HepG2 (cell line): Measurements from ENCODE around the gene CNTN5. TPM values are rescaled to one million over a fixed set of nuclear protein-coding genes. Genes with fewer than 3 reads are reported as not detected.

ENCODE experiments used
- ATAC-seq: fragments of 200-7000 bp; cut with Tn5 transposase; 3 replicates; pipeline ENCODE4 v1.9.1; 2020; ENCODE audit warnings: mild to moderate bottlenecking, moderate library complexity
- Bru-seq: library from RNA; stranded (reverse); fragments of 400-500 nt; gene quantifications from one replicate; lab custom pipeline; 2021; lab: Mats Ljungman, UMichigan
- BruChase-seq, 2 experiments: library from RNA; stranded (reverse); fragments of 400-500 nt; gene quantifications; one replicate each; lab custom pipeline; 2021; lab: Mats Ljungman, UMichigan
- BruUV-seq: library from RNA; stranded (reverse); fragments of 400-500 nt; replicated peaks from 2 replicates; lab custom pipeline; 2021; lab: Mats Ljungman, UMichigan
- CTCF ChIA-PET: fragments of 300-600 bp; formaldehyde crosslinking; extraction: SDS; loops from one replicate; lab custom pipeline; 2021; ENCODE audit warnings: low total read pairs, inconsistent platforms, low intra/inter-chr PET ratio; lab: Yijun Ruan, JAX
- POLR2A ChIA-PET: fragments of 350-600 bp; sonication (Branson Sonifier 250); formaldehyde crosslinking; loops from one replicate; lab custom pipeline; 2020; ENCODE audit warnings: antibody characterized with exemption, inconsistent platforms; lab: Yijun Ruan, JAX
- DNase-seq: peaks from one replicate; pipeline ENCODE4 v3.0.0-alpha.2; 2015; ENCODE audit warnings: low spot score
- FAIRE-seq: peaks from 3 replicates; lab custom pipeline; 2011; peaks lifted over from hg19 to GRCh38; lab: Jason Lieb, UNC
- H2AFZ ChIP-seq: one replicate; pipeline ENCODE4 v1.6.1; 2011; ENCODE audit warnings: low read length, inconsistent platforms
- H3K27ac ChIP-seq: fragments of 300-600 bp; 3 replicates; pipeline ENCODE4 v1.8.0; 2011; ENCODE audit warnings: mixed run types, mild to moderate bottlenecking, mixed read lengths, low read length, inconsistent platforms; ENCODE audit not compliant: insufficient read depth; ENCODE audit errors: extremely low read length
- H3K27me3 ChIP-seq, 2 experiments: fragments of 200-600 bp in 1 of 2; 2 replicates in 1 of 2; 3 replicates in 1 of 2; pipeline versions ENCODE4 v1.6.0 to v1.8.0; 2011; ENCODE audit warnings: low read length in 2 of 2, mild to moderate bottlenecking in 2 of 2, moderate library complexity in 2 of 2, inconsistent platforms in 1 of 2; ENCODE audit not compliant: insufficient read depth in 2 of 2, control insufficient read depth in 1 of 2
- H3K36me3 ChIP-seq, 2 experiments: fragments of 200-600 bp in 1 of 2; replicated peaks in 1 of 2; 2 replicates in 1 of 2; 3 replicates in 1 of 2; pipeline versions ENCODE4 v1.5.1 to v1.8.0; 2011; ENCODE audit warnings: low read length in 2 of 2, inconsistent platforms in 1 of 2; ENCODE audit not compliant: insufficient read depth in 2 of 2, control insufficient read depth in 1 of 2
- H3K4me1 ChIP-seq: 2 replicates; pipeline ENCODE4 v1.5.1; 2012; ENCODE audit warnings: low read length, inconsistent platforms; ENCODE audit not compliant: insufficient read depth
- H3K4me2 ChIP-seq: 2 replicates; pipeline ENCODE4 v1.6.0; 2011; ENCODE audit warnings: low read depth, low read length, inconsistent platforms
- H3K4me3 ChIP-seq, 3 experiments: fragments of 200-600 bp in 1 of 3; sonication (generic), shearing (Covaris generic) in 1 of 3; replicated peaks in 1 of 3; 2 replicates each; pipeline ENCODE4 v1.5.1; 2011 to 2016; ENCODE audit warnings: low read length in 3 of 3, inconsistent platforms in 2 of 3, low read depth in 2 of 3, mild to moderate bottlenecking in 2 of 3, control low read depth in 1 of 3, mixed read lengths in 1 of 3; ENCODE audit not compliant: insufficient read depth in 1 of 3
- H3K79me2 ChIP-seq: one replicate; pipeline ENCODE4 v1.6.1; 2011; ENCODE audit warnings: low read length, inconsistent platforms; ENCODE audit not compliant: insufficient read depth
- H3K9ac ChIP-seq: 2 replicates; pipeline ENCODE4 v1.6.0; 2011; ENCODE audit warnings: mild to moderate bottlenecking, low read depth, low read length, inconsistent platforms; ENCODE audit not compliant: insufficient read depth
- H3K9me3 ChIP-seq: 2 replicates; pipeline ENCODE4 v1.5.1; 2012; ENCODE audit warnings: mild to moderate bottlenecking, low read length
- H4K20me1 ChIP-seq: 2 replicates; pipeline ENCODE4 v1.6.0; 2011; ENCODE audit warnings: inconsistent platforms, mild to moderate bottlenecking, low read length, moderate library complexity; ENCODE audit not compliant: insufficient read depth
- AHR ChIP-seq: IDR thresholded peaks from 2 replicates; pipeline ENCODE4 v1.6.1; 2018; ENCODE audit warnings: missing genetic modification reagents, missing compliant biosample characterization
- BCL6 ChIP-seq: IDR thresholded peaks from 2 replicates; pipeline ENCODE4 v1.6.1; 2016; ENCODE audit warnings: missing genetic modification reagents, missing compliant biosample characterization
- CENPX ChIP-seq: sonication (generic); formaldehyde crosslinking; IDR thresholded peaks from 2 replicates; pipeline ENCODE4 v1.9.0; 2021; ENCODE audit warnings: mild to moderate bottlenecking, missing genetic modification reagents, moderate library complexity
- FOXO1 ChIP-seq: sonication (generic); formaldehyde crosslinking; IDR thresholded peaks from 2 replicates; pipeline ENCODE4 v1.4.0; 2020; ENCODE audit warnings: missing genetic modification reagents
- NFYC ChIP-seq: IDR thresholded peaks from 2 replicates; pipeline ENCODE4 v1.6.1; 2016; ENCODE audit warnings: missing genetic modification reagents, missing compliant biosample characterization
- TBL1XR1 ChIP-seq: fragments of 150-350 bp; IDR thresholded peaks from 2 replicates; pipeline ENCODE4 v1.6.1; 2014; ENCODE audit warnings: borderline replicate concordance, low read length; ENCODE audit not compliant: partially characterized antibody
- TFDP1 ChIP-seq: IDR thresholded peaks from 2 replicates; pipeline ENCODE4 v1.6.1; 2016; ENCODE audit warnings: missing compliant biosample characterization, missing genetic modification reagents, borderline replicate concordance
- UBTF ChIP-seq: sonication (generic); formaldehyde crosslinking; IDR thresholded peaks from 2 replicates; pipeline ENCODE4 v1.4.0; 2020; ENCODE audit warnings: mild to moderate bottlenecking, missing genetic modification reagents
- ZBTB33 ChIP-seq: sonication (generic); formaldehyde crosslinking; IDR thresholded peaks from 2 replicates; pipeline ENCODE4 v1.4.0; 2020; ENCODE audit warnings: missing genetic modification reagents
- ZNF597 ChIP-seq: sonication (generic); formaldehyde crosslinking; IDR thresholded peaks from 2 replicates; pipeline ENCODE4 v1.5.0; 2020; ENCODE audit warnings: missing genetic modification reagents
- WGBS: methylation state at CpG from one replicate; pipeline ENCODE4 v1.1.6; 2017; ENCODE audit warnings: low lambda C conversion rate; 5-methylcytosine and 5-hydroxymethylcytosine counted together
- in situ Hi-C: cut with HindIII; loops from 2 replicates; pipeline ENCODE4 v1.10.0; 2017; ENCODE audit warnings: low pct_unique_long_range_greater_than_20kb; ENCODE audit not compliant: extremely low pct_ligation_motif_present
- intact Hi-C: fragments of 100-400 bp; cut with micrococcal nuclease; formaldehyde crosslinking; loops from one replicate; pipeline ENCODE4 v1.10.0; 2022; ENCODE audit not compliant: unreplicated experiment
- long read RNA-seq, 2 experiments: library from RNA in 1 of 2; library from polyadenylated mRNA in 1 of 2; stranded (forward) in 1 of 2; unstranded in 1 of 2; transcript quantifications; one replicate each; pipeline ENCODE4 v2.0.0, GENCODE V29; 2019 to 2022
- polyA minus RNA-seq, 3 experiments: library from RNA; depleted of rRNA, polyadenylated mRNA; stranded (reverse); fragments of >200 nt; gene quantifications; 2 replicates each; pipeline ENCODE4 v1.2.3, GENCODE V29; 2011; ENCODE audit warnings: low replicate concordance in 1 of 3
- polyA plus RNA-seq, 8 experiments: library from polyadenylated mRNA; depleted of rRNA in 3 of 8; stranded (reverse) in 7 of 8; unstranded in 1 of 8; fragments of >200 nt; fragmentation: Illumina TruSeq in 4 of 8; extraction: Trizol in 4 of 8; gene quantifications; 2 replicates each; pipeline versions ENCODE4 v1.2.1 to v1.2.3, GENCODE V29; 2011 to 2016; ENCODE audit warnings: low read depth in 4 of 8, missing spikeins in 1 of 8, mixed read lengths in 1 of 8; ENCODE audit not compliant: insufficient read depth in 1 of 8
- total RNA-seq, 5 experiments: library from RNA; depleted of rRNA; stranded (reverse); fragments of >200 nt; fragmentation: Illumina TruSeq; extraction: Trizol; gene quantifications; 2 replicates each; pipeline ENCODE4 v1.2.3, GENCODE V29; 2016; ENCODE audit warnings: low read depth in 1 of 5

The CNTN5 gene
- total RNA-seq (2016; rRNA removed; fragmentation: Illumina TruSeq; extraction: Trizol) (not detected in 2 replicates), polyA plus RNA-seq (2011; rRNA removed) (not detected in 2 replicates), polyA minus RNA-seq (2011; rRNA and poly(A)+ RNA removed; ENCODE audit: low replicate concordance) (not detected in 2 replicates), Bru-seq, nascent RNA (percentile 0 among the genes with signal in this experiment), BruChase-seq, experiment 1, labeled RNA remaining after a 6-hour chase (percentile 0 among the genes with signal in this experiment), BruChase-seq, experiment 2, labeled RNA remaining after a 2-hour chase (percentile 0 among the genes with signal in this experiment)
- not detected in 2 replicates for total RNA-seq (2016; cell fraction: cytosol; rRNA removed; fragmentation: Illumina TruSeq; extraction: Trizol; ENCODE audit: low read depth)
- total RNA-seq (2016; cell fraction: insoluble cytoplasmic fraction; rRNA removed; fragmentation: Illumina TruSeq; extraction: Trizol), result not detected in 2 replicates
- not detected in 2 replicates for total RNA-seq (2016; cell fraction: membrane; rRNA removed; fragmentation: Illumina TruSeq; extraction: Trizol)
- not detected in 2 replicates for total RNA-seq (2016; cell fraction: nucleus; rRNA removed; fragmentation: Illumina TruSeq; extraction: Trizol)
- not detected in 2 replicates for polyA plus RNA-seq (2011; cell fraction: cytosol; rRNA removed)
- polyA plus RNA-seq (2011; cell fraction: nucleus; rRNA removed), result not detected in 2 replicates
- polyA plus RNA-seq (2012), result not detected in 2 replicates
- not detected in 2 replicates for polyA plus RNA-seq (2016; cell fraction: cytosol; fragmentation: Illumina TruSeq; extraction: Trizol; ENCODE audit: low read depth)
- polyA plus RNA-seq (2016; cell fraction: insoluble cytoplasmic fraction; fragmentation: Illumina TruSeq; extraction: Trizol; ENCODE audit: low read depth), result not detected in 2 replicates
- not detected in 2 replicates for polyA plus RNA-seq (2016; cell fraction: membrane; fragmentation: Illumina TruSeq; extraction: Trizol; ENCODE audit: low read depth)
- polyA plus RNA-seq (2016; cell fraction: nucleus; fragmentation: Illumina TruSeq; extraction: Trizol; ENCODE audit: insufficient read depth, low read depth), result not detected in 2 replicates
- polyA minus RNA-seq (2011; cell fraction: cytosol; rRNA and poly(A)+ RNA removed), result not detected in 2 replicates
- polyA minus RNA-seq (2011; cell fraction: nucleus; rRNA and poly(A)+ RNA removed), result not detected in 2 replicates
- long read RNA-seq, experiment 1, result 0 reads
- long read RNA-seq, experiment 2, result 0 reads

GRCh38 chr11:99020352-99021225, at the start of gene CNTN5:
Gene CNTN5, plus strand, starts transcription at chr11:99020949.
- BruUV-seq, result no TSS peak
- Histone ChIP-seq H3K9me3 (no peaks in the 10 kb centered on the region), H4K20me1 (no peaks in the 10 kb centered on the region), H3K27me3 (peaks cover 2 to 14% of the 10 kb centered on the region in 2 experiments; a peak in 2 of 5 replicates), H3K4me3 (peak within 1 kb of the TSS in 2 of 3 experiments; percentile 42 to 54; a peak in 5 of 6 replicates), H3K4me1 (peaks cover 11% of the 10 kb centered on the region; the same call in 1 of the 2 replicates), H2AFZ (no peak within 1 kb of the TSS), H3K27ac (no peak within 1 kb of the TSS), H3K79me2 (no peaks in the 10 kb centered on the region), H3K9ac (no peak within 1 kb of the TSS), H3K4me2 (peak within 1 kb of the TSS; percentile 74), H3K36me3 (no peaks in the 10 kb centered on the region)
- ChIA-PET POLR2A (no interaction called here), CTCF (interaction anchor here (0.6 kb wide), 1 partner anchor 531 kb away, joined by 3 read pairs; no protein-coding TSS in a partner anchor)
- no peak for FAIRE-seq
- peak; percentile 99 for ATAC-seq
- intact Hi-C loops, result loop anchor here (2.0 kb wide), 1 partner anchor 718 kb away; no protein-coding TSS in a partner anchor
- DNase-seq, result peak; percentile 22
- WGBS, result 5% methylated on average over 25 of the region's 57 CpGs
- in situ Hi-C loops, result loop anchor here (25.0 kb wide), 2 partner anchors 558 to 1558 kb away; no protein-coding TSS in a partner anchor
- TF ChIP-seq TFDP1 (CRISPR knock-in tag) (peak; percentile 36; the same call in 1 of the 2 replicates), ZNF597 (CRISPR knock-in tag) (no peak), TBL1XR1 (no peak), UBTF (peak; percentile 44; the same call in 1 of the 2 replicates), CENPX (CRISPR knock-in tag) (no peak), BCL6 (CRISPR knock-in tag) (0 out of 2 replicates have a peak, but pooled peaks have one; percentile 21), NFYC (CRISPR knock-in tag) (0 out of 2 replicates have a peak, but pooled peaks have one; percentile 26), ZBTB33 (no peak), AHR (CRISPR knock-in tag) (no peak), FOXO1 (CRISPR knock-in tag) (no peak)
